Measurements from ENCODE around the gene CCDC146.

CCDC146 gene

GRCh38 chr7:77315182-77315591, 192.8 kb downstream of the CCDC146 start:
- Histone ChIP-seq H3K27me3 (ENCODE audit: low read depth, low read length) (no peaks in the 10 kb centered on the region), H3K4me2 (ENCODE audit: low read length) (no peak overlapping the region), H2AFZ (ENCODE audit: low read depth, low read length) (no peak overlapping the region), H3K4me1 (ENCODE audit: low read length) (no peaks in the 10 kb centered on the region), H3K9me3 (ENCODE audit: insufficient read depth, low read length) (no peaks in the 10 kb centered on the region), H4K20me1 (ENCODE audit: insufficient read depth, low read length) (no peaks in the 10 kb centered on the region), H3K9ac (ENCODE audit: low read length) (no peak overlapping the region), H3K79me2 (ENCODE audit: low read length) (no peaks in the 10 kb centered on the region), H3K36me3 (replicated peaks; ENCODE audit: low read depth, low read length) (peaks cover 23% of the 10 kb centered on the region), H3K4me3 (ENCODE audit: low read length) (no peak overlapping the region), H3K27ac (ENCODE audit: low read length) (no peak overlapping the region)
- TF ChIP-seq EZH2phosphoT487 (IDR thresholded peaks at IDR 0.05; ENCODE audit: low read depth) (no peak), CTCF (IDR thresholded peaks at IDR 0.05; ENCODE audit: low read depth, low read length) (no peak)

- Histone ChIP-seq H3K4me3 (ENCODE audit: low read length) (no peak overlapping the region), H3K27ac (ENCODE audit: low read length) (no peak overlapping the region), H4K20me1 (ENCODE audit: insufficient read depth, low read length) (no peaks in the 10 kb centered on the region), H3K4me1 (ENCODE audit: low read length) (no peaks in the 10 kb centered on the region), H3K9ac (ENCODE audit: low read length) (no peak overlapping the region), H3K36me3 (replicated peaks; ENCODE audit: low read depth, low read length) (peaks cover 21% of the 10 kb centered on the region), H2AFZ (ENCODE audit: low read depth, low read length) (no peak overlapping the region), H3K4me2 (ENCODE audit: low read length) (no peak overlapping the region), H3K9me3 (ENCODE audit: insufficient read depth, low read length) (no peaks in the 10 kb centered on the region), H3K79me2 (ENCODE audit: low read length) (no peaks in the 10 kb centered on the region), H3K27me3 (ENCODE audit: low read depth, low read length) (no peaks in the 10 kb centered on the region)
- TF ChIP-seq CTCF (IDR thresholded peaks at IDR 0.05; ENCODE audit: low read depth, low read length) (no peak), EZH2phosphoT487 (IDR thresholded peaks at IDR 0.05; ENCODE audit: low read depth) (no peak)
These were observed 194.0 kb downstream of the CCDC146 start for GRCh38 chr7:77316219-77316978.

- Histone ChIP-seq H3K9me3 (ENCODE audit: insufficient read depth, low read length) (no peaks in the 10 kb centered on the region), H3K27ac (ENCODE audit: low read length) (no peak overlapping the region), H3K9ac (ENCODE audit: low read length) (no peak overlapping the region), H3K27me3 (ENCODE audit: low read depth, low read length) (no peaks in the 10 kb centered on the region), H3K4me2 (ENCODE audit: low read length) (no peak overlapping the region), H3K79me2 (ENCODE audit: low read length) (no peaks in the 10 kb centered on the region), H3K36me3 (replicated peaks; ENCODE audit: low read depth, low read length) (peaks cover 15% of the 10 kb centered on the region), H4K20me1 (ENCODE audit: insufficient read depth, low read length) (no peaks in the 10 kb centered on the region), H3K4me1 (ENCODE audit: low read length) (no peaks in the 10 kb centered on the region), H2AFZ (ENCODE audit: low read depth, low read length) (no peak overlapping the region), H3K4me3 (ENCODE audit: low read length) (no peak overlapping the region)
- TF ChIP-seq EZH2phosphoT487 (IDR thresholded peaks at IDR 0.05; ENCODE audit: low read depth) (no peak), CTCF (IDR thresholded peaks at IDR 0.05; ENCODE audit: low read depth, low read length) (no peak)
These were observed 195.6 kb downstream of the CCDC146 start for GRCh38 chr7:77318019-77318418.

DNA sequence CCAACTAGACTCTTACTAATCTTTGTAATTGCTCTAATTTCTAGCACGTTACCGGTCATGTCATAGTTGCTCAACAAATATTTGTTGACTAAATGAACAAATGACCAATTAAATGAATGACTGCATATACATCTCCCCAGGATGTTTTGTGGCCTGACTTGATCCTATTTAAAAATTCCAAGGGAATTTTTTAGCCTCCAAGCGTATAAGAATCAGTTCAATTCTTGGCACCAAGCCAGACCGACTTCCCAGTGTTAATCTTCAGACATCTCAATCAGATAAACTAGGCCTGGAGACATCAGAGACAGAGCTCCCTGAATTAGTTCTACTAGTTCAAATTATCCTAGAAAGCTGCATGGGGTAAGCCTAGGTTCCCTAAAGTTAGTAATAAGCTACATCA, 197.7 kb downstream of the CCDC146 start:
- no peak overlapping the region for H2AFZ ChIP-seq (ENCODE audit: low read depth, low read length)
- no peaks in the 10 kb centered on the region for H3K79me2 ChIP-seq (ENCODE audit: low read length)
- H3K9me3 ChIP-seq (ENCODE audit: insufficient read depth, low read length): no peaks in the 10 kb centered on the region
- H3K4me1 ChIP-seq (ENCODE audit: low read length): no peaks in the 10 kb centered on the region
- no peak overlapping the region for H3K9ac ChIP-seq (ENCODE audit: low read length)
- no peaks in the 10 kb centered on the region for H4K20me1 ChIP-seq (ENCODE audit: insufficient read depth, low read length)
- H3K27me3 ChIP-seq (ENCODE audit: low read depth, low read length): no peaks in the 10 kb centered on the region
- TF ChIP-seq EZH2phosphoT487 (IDR thresholded peaks at IDR 0.05; ENCODE audit: low read depth) (no peak), CTCF (IDR thresholded peaks at IDR 0.05; ENCODE audit: low read depth, low read length) (no peak)
- no peak overlapping the region for H3K4me2 ChIP-seq (ENCODE audit: low read length)
- H3K36me3 ChIP-seq (replicated peaks; ENCODE audit: low read depth, low read length): peaks cover 14% of the 10 kb centered on the region
- H3K27ac ChIP-seq (ENCODE audit: low read length): no peak overlapping the region
- H3K4me3 ChIP-seq (ENCODE audit: low read length): no peak overlapping the region

All from OCI-LY3 (cell line).